BE2C (cell line): ENCODE data around the gene YBX3.

Experiments
- DNase-seq: peaks from one replicate; pipeline ENCODE4 v3.0.0-alpha.2; 2020
- H3K27me3 ChIP-seq: fragments of 250-450 bp; sonication (Bioruptor Pico); 2 replicates; pipeline ENCODE4 v1.5.1; 2020; ENCODE audit warnings: mild to moderate bottlenecking
- H3K36me3 ChIP-seq: fragments of 250-450 bp; sonication (Bioruptor Pico); 2 replicates; pipeline ENCODE4 v1.5.1; 2020; ENCODE audit warnings: mild to moderate bottlenecking
- H3K4me1 ChIP-seq: fragments of 250-450 bp; sonication (Bioruptor Pico); 2 replicates; pipeline ENCODE4 v1.5.1; 2020
- H3K4me3 ChIP-seq: 2 replicates; pipeline ENCODE4 v1.5.1; 2011; ENCODE audit warnings: low read depth, low read length
- H3K9me3 ChIP-seq: fragments of 250-450 bp; sonication (Bioruptor Pico); 2 replicates; pipeline ENCODE4 v1.5.1; 2020
- TF ChIP-seq, protein P1 (sequence below): IDR thresholded peaks from 2 replicates; pipeline ENCODE4 v1.5.1; 2012; ENCODE audit warnings: mild to moderate bottlenecking, low read depth, low read length

Gene YBX3

DNA sequence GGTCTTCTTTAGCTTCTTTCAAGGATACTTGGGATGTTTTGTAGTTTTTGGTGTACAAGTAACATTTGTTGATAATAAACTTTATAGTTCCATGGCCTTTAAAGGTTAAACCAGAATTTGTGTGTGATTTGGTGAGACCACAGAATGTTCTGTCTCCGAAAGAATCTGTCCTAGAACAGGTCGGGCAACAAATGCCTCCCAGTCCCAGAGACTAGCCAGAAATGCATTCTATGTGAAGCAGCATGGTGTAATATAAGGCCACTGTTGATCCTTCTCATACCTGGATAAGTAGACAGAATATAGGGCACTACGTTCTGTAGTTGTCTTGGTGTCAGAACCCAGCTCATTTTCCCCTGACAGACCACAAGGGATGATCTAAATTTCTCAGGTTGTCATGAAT, 59.3 kb downstream of the YBX3 start:
- H3K27me3 ChIP-seq, result peaks cover 11% of the 10 kb centered on the region
- no peak overlapping the region for H3K4me3 ChIP-seq
- TF ChIP-seq, protein P1, sequence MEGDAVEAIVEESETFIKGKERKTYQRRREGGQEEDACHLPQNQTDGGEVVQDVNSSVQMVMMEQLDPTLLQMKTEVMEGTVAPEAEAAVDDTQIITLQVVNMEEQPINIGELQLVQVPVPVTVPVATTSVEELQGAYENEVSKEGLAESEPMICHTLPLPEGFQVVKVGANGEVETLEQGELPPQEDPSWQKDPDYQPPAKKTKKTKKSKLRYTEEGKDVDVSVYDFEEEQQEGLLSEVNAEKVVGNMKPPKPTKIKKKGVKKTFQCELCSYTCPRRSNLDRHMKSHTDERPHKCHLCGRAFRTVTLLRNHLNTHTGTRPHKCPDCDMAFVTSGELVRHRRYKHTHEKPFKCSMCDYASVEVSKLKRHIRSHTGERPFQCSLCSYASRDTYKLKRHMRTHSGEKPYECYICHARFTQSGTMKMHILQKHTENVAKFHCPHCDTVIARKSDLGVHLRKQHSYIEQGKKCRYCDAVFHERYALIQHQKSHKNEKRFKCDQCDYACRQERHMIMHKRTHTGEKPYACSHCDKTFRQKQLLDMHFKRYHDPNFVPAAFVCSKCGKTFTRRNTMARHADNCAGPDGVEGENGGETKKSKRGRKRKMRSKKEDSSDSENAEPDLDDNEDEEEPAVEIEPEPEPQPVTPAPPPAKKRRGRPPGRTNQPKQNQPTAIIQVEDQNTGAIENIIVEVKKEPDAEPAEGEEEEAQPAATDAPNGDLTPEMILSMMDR, result no peak
- no peak for DNase-seq
- no peaks in the 10 kb centered on the region for H3K36me3 ChIP-seq
- no peaks in the 10 kb centered on the region for H3K4me1 ChIP-seq
- H3K9me3 ChIP-seq, result no peaks in the 10 kb centered on the region

DNA sequence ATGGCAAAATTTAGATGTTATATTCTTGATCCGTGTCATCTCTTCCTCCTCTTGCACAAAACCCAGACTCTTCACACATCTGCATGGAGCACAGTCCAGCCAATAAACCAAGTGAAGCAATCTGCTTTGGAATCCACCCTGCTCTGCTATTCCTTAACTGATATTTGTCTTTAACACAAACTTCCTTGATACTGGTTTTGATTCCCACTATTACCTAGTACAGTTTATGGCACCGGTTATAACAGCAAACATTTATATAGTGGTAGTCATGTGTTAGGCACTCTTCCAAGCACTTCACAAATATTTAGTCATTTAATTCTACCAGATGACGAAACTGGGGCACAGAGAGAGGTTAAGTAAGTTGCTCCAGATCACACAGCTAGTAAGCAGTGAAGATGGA, 61.8 kb downstream of the YBX3 start:
- Histone ChIP-seq H3K36me3 (no peaks in the 10 kb centered on the region), H3K27me3 (peaks cover 11% of the 10 kb centered on the region), H3K4me1 (no peaks in the 10 kb centered on the region), H3K4me3 (no peak overlapping the region), H3K9me3 (no peaks in the 10 kb centered on the region)
- no peak for DNase-seq
- TF ChIP-seq, protein P1, result no peak

DNA sequence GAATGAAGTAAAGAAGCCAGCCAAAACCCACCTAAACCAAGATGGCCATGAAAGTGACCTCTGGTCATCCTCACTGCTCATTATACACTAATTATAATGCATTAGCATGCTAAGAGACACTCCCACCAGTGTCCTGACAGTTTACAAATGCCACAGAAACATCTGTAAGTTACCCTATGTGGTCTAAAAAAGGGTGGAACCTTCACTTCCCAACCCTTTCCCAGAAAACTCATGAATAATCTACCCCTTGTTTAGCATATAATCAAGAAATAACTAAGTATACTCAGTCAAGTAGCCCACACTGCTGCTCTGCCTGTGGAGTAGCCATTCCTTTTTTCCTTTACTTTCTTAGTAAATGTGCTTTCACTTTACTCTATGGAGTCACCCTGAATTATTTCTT, 69.1 kb downstream of the YBX3 start:
- Histone ChIP-seq H3K27me3 (no peaks in the 10 kb centered on the region; the same call in 1 of the 2 replicates), H3K9me3 (no peaks in the 10 kb centered on the region), H3K36me3 (no peaks in the 10 kb centered on the region), H3K4me3 (no peak overlapping the region), H3K4me1 (no peaks in the 10 kb centered on the region)
- TF ChIP-seq, protein P1, result no peak
- DNase-seq, result no peak

DNA sequence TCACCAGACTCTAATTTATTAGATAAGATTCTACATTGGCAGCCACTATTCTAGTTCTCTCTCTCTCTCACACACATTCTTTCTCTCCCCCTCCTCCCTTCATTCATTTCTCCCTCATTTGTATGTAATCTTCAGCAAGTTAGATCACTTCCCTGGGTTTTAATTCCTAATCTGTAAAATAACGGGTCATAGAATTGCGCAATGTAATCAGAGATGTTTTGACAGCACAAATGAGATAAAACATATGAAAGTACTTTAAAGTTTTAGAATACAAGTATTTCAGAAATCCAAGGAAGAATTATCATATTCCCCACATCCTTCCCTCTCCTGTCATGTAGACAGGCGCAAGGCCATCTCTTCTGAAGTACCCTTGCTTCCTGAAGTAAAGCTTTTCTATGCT, 70.9 kb downstream of the YBX3 start:
- TF ChIP-seq, protein P1, result no peak
- H3K27me3 ChIP-seq, result no peaks in the 10 kb centered on the region
- no peak for DNase-seq
- no peaks in the 10 kb centered on the region for H3K9me3 ChIP-seq
- H3K36me3 ChIP-seq, result no peaks in the 10 kb centered on the region
- H3K4me3 ChIP-seq, result no peak overlapping the region
- no peaks in the 10 kb centered on the region for H3K4me1 ChIP-seq
